Upper lobe of left lung (tissue), 6 donors: Measurements from ENCODE around the gene CD300A. TPM values are rescaled to one million over a fixed set of nuclear protein-coding genes. Genes with fewer than 3 reads are reported as not detected.

ENCODE experiments used
- ATAC-seq, 2 donors: fragments of 200-7000 bp; cut with Tn5 transposase; one replicate each; pipeline ENCODE4 v1.9.1; 2022; ENCODE audit warnings: mild to moderate bottlenecking in 2 of 2, moderate library complexity in 2 of 2; ENCODE audit not compliant: low FRiP score in 2 of 2
- DNase-seq, 2 donors: peaks; one replicate each; pipeline ENCODE4 v3.0.0-alpha.2; 2019 to 2020
- H3K27ac ChIP-seq, 4 donors: fragments of 200-600 bp; sonication (generic); one replicate each; pipeline ENCODE4 v1.5.1; 2016 to 2019
- H3K27me3 ChIP-seq, 4 donors: fragments of 200-600 bp; sonication (generic); one replicate each; pipeline ENCODE4 v1.5.1; 2017 to 2019
- H3K36me3 ChIP-seq, 4 donors: fragments of 200-600 bp; sonication (generic); one replicate each; pipeline ENCODE4 v1.5.1; 2016 to 2019
- H3K4me1 ChIP-seq, 4 donors: fragments of 200-600 bp; sonication (generic); one replicate each; pipeline ENCODE4 v1.5.1; 2018 to 2019
- H3K4me3 ChIP-seq, 4 donors: fragments of 200-600 bp; sonication (generic); one replicate each; pipeline ENCODE4 v1.5.1; 2017 to 2019; ENCODE audit warnings: mild to moderate bottlenecking in 2 of 4, moderate library complexity in 1 of 4
- H3K9me3 ChIP-seq, 4 donors: fragments of 200-600 bp; sonication (generic); one replicate each; pipeline ENCODE4 v1.5.1; 2018 to 2019
- EP300 ChIP-seq, 4 donors: sonication (generic); formaldehyde crosslinking; IDR thresholded peaks; one replicate each; pipeline ENCODE4 v1.5.1; 2017; ENCODE audit warnings: antibody characterized with exemption in 4 of 4, control low read depth in 2 of 4
- POLR2A ChIP-seq, 4 donors: fragments of 450-650 bp; IDR thresholded peaks; one replicate each; pipeline ENCODE4 v1.5.1; 2016 to 2017; ENCODE audit warnings: antibody characterized with exemption in 4 of 4, mild to moderate bottlenecking in 2 of 4
- POLR2AphosphoS5 ChIP-seq, 2 donors: sonication (generic); formaldehyde crosslinking; IDR thresholded peaks; one replicate each; pipeline ENCODE4 v1.5.1; 2017; ENCODE audit warnings: antibody characterized with exemption in 2 of 2
- WGBS, 2 donors: methylation state at CpG; one replicate each; pipeline ENCODE4 v1.1.5; 2017 to 2018; 5-methylcytosine and 5-hydroxymethylcytosine counted together
- total RNA-seq, 6 donors: library from RNA; depleted of rRNA in 4 of 6; stranded (reverse); fragments of >200 nt in 4 of 6; gene quantifications; one replicate each; pipeline versions ENCODE4 v1.1.0 to v1.2.1, GENCODE V29; 2016 to 2021
- TF ChIP-seq, protein P1 (sequence below), 6 experiments: fragments of 450-650 bp in 4 of 6; fragments of 200-600 bp in 2 of 6; sonication (generic) in 2 of 6; IDR thresholded peaks; one replicate each; pipeline ENCODE4 v1.5.1; 2016 to 2019; ENCODE audit warnings: antibody characterized with exemption in 6 of 6
- donor health status: DM: no; HTN: no; CAD: no; lungs with moderate emphysema.
- donor health status: DM: no; HTN: yes; CAD: no; lungs with severe emphysema.

Gene CD300A
- total RNA-seq, 6 donors from 2014 or later = 10.7 to 26.5 (median 18.0) TPM

DNA sequence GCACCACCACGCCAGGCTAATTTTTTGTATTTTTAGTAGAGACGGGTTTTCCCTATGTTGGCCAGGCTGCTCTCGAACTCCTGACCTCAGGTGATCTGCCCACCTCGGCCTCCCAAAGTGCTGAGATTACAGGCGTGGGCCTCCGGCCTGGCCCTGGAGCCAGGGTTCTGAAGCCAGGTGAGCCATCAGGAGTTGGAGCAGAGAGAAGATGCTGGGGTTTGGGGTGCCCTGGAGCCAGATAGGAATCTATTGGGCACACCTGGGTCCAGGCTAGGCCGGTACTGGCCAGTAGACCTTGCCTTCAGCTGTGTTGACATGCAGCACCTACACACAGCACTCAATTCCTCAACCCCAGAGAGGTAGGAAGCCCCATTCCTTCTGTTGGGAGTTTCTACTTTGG lies 5.4 kb upstream of the CD300A start:
- Histone ChIP-seq H3K36me3 (no peaks in the 10 kb centered on the region), H3K27ac (no peak overlapping the region), H3K9me3 (no peaks in the 10 kb centered on the region), H3K4me3 (no peak overlapping the region), H3K27me3 (no peaks in the 10 kb centered on the region), H3K4me1 (peaks cover 8 to 21% (median 13%) of the 10 kb centered on the region in 4 donors)
- ATAC-seq (no peak), DNase-seq (no peak)
- WGBS, 2 donors = 93 to 97% methylated on average over 6 to 7 of the region's 7 CpGs
- TF ChIP-seq POLR2A (IDR thresholded peaks at IDR 0.05) (no peak), POLR2AphosphoS5 (IDR thresholded peaks at IDR 0.05) (no peak), EP300 (IDR thresholded peaks at IDR 0.05) (no peak)
- TF ChIP-seq, protein P1, sequence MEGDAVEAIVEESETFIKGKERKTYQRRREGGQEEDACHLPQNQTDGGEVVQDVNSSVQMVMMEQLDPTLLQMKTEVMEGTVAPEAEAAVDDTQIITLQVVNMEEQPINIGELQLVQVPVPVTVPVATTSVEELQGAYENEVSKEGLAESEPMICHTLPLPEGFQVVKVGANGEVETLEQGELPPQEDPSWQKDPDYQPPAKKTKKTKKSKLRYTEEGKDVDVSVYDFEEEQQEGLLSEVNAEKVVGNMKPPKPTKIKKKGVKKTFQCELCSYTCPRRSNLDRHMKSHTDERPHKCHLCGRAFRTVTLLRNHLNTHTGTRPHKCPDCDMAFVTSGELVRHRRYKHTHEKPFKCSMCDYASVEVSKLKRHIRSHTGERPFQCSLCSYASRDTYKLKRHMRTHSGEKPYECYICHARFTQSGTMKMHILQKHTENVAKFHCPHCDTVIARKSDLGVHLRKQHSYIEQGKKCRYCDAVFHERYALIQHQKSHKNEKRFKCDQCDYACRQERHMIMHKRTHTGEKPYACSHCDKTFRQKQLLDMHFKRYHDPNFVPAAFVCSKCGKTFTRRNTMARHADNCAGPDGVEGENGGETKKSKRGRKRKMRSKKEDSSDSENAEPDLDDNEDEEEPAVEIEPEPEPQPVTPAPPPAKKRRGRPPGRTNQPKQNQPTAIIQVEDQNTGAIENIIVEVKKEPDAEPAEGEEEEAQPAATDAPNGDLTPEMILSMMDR (IDR thresholded peaks at IDR 0.05) = no peak

DNA sequence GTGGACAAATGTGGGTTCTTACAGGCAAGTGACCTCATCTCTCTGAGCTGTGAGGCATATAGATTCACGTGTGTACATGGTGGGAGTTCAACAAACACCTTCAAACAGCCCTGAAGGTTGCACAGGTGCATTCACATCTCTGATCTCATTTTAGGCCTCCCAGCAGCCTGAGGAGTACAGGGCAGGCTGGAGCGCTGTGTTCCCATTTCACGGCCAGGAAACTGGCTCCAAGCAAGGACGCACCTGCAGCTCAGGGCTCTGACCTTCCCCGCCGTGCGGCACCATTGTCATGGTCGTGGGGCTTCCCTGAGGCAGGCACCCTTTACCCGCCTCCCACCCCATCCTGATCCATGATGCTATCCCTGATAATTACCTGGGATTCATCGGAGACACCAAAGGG lies 4.8 kb upstream of the CD300A start:
- H3K4me3 ChIP-seq = no peak overlapping the region
- ATAC-seq (no peak), DNase-seq (no peak)
- H3K27me3 ChIP-seq = no peaks in the 10 kb centered on the region
- H3K4me1 ChIP-seq = peaks cover 8 to 25% (median 15%) of the 10 kb centered on the region in 4 donors
- no peak for TF ChIP-seq POLR2A (IDR thresholded peaks at IDR 0.05)
- TF ChIP-seq POLR2AphosphoS5 (IDR thresholded peaks at IDR 0.05) = no peak
- TF ChIP-seq EP300 (IDR thresholded peaks at IDR 0.05) = no peak
- TF ChIP-seq, protein P1 (IDR thresholded peaks at IDR 0.05) = no peak
- H3K36me3 ChIP-seq = no peaks in the 10 kb centered on the region
- WGBS, 2 donors = 74 to 79% methylated on average over 5 to 10 of the region's 10 CpGs
- H3K27ac ChIP-seq = peak overlapping the region in 2 of 4 donors; percentile 74 to 84
- no peaks in the 10 kb centered on the region for H3K9me3 ChIP-seq

DNA sequence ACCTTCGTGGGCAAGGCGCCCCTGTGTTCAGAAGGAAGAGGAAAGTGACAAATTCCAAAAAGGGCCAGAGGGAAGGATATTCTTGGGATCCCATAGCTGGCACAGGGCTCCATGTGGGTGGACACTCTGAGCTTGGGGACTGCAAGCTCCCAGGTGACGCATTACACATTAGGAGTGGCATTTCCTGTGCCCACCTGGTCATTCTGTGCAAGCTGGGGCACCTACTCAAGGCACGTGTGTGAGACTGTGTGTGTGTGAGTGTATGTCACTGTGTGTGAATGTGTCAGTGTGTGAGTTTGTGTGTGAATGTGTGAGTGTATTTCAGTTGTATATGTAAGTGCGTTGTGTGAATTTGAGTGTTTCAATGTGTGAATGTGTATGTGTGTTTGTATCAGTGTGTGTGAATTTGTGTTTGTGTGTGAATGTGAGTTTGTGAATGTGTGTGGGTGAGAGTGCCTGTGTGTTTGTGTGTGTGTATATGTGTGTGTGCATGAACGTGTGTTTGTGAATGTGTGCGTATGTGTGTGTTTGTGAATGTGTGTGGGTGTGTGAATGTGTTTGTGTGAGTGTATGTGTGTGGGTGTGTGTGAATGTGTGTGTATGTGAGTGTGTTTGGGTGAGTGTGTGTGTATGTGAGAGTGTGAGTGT lies 1.6 kb upstream of the CD300A start:
- no peak for TF ChIP-seq EP300 (IDR thresholded peaks at IDR 0.05)
- TF ChIP-seq POLR2AphosphoS5 (IDR thresholded peaks at IDR 0.05) = no peak
- no peak for TF ChIP-seq POLR2A (IDR thresholded peaks at IDR 0.05)
- TF ChIP-seq, protein P1 (IDR thresholded peaks at IDR 0.05) = no peak
- 72 to 79% methylated on average over 7 of the region's 7 CpGs for WGBS, 2 donors
- Histone ChIP-seq H3K27me3 (no peaks in the 10 kb centered on the region), H3K4me3 (no peak overlapping the region), H3K27ac (peak overlapping the region in 3 of 4 donors; percentile 74 to 88 (median 84)), H3K36me3 (no peaks in the 10 kb centered on the region), H3K4me1 (peaks cover 0 to 23% (median 10%) of the 10 kb centered on the region in 4 donors), H3K9me3 (no peaks in the 10 kb centered on the region)
- ATAC-seq (no peak), DNase-seq (no peak)

DNA sequence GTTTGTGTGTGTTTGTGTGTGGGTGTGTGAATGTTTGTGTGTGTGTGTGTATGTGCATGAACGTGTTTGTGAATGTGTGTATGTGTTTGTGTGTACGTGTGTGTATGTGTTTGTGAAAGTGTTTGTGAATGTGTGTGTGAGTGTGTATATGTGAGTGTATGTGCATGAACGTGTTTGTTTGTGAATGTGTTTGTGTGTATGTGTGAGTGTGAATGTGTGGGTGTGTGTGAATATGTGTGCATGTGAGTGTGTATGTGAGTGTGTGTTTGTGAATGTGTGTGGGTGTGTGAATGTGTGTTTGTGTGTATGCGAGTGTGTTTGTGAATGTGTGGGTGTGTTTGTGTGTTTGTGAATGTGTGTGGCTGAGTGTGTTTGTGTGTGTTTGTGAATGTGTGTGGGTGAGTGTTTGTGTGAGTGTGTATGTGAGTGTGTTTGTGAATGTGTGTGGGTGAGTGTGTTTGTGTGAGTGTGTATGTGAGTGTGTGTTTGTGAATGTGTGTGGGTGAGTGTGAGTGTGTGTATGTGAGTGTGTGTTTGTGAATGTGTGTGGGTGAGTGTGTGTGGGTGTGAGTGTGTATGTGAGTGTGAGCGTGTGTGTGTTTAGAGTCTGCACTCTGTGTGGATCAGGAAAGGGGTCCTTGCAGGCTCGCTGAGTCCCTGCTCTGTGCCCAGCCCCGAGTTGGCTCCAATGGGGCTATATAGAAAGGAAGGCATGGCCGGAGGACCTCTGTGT lies 890 bp upstream of the CD300A start:
- H3K4me1 ChIP-seq = peaks cover 0 to 23% (median 10%) of the 10 kb centered on the region in 4 donors
- H3K27ac ChIP-seq = peak overlapping the region; percentile 71 to 88 (median 78)
- H3K36me3 ChIP-seq = no peaks in the 10 kb centered on the region
- no peak for TF ChIP-seq EP300 (IDR thresholded peaks at IDR 0.05)
- WGBS, 2 donors = 74% methylated on average over 8 of the region's 8 CpGs
- peak overlapping the region in 1 of 4 donors; percentile 54 for H3K4me3 ChIP-seq
- ATAC-seq (no peak), DNase-seq (no peak)
- no peaks in the 10 kb centered on the region for H3K27me3 ChIP-seq
- no peaks in the 10 kb centered on the region for H3K9me3 ChIP-seq

DNA sequence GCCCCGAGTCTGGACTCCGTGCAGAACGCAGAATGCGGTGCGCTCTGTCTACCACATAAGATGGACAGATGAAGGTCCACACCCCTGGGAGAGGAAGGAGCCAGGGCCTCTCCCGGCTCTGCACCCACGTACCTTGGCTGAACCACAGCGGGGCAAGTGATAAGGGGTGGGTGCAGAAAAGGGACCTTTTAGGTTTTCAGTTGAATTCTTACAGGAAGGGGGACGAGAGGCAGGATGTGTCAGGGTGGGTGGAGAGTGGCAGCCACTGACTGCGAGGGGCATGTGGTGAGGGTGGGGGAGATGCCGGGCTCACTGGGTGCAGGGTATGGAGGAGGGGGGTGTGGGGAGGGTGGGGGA lies 372 bp downstream of the CD300A start:
- no peak for DNase-seq
- 0 to 29% methylated on average over 2 to 11 of the region's 11 CpGs for WGBS, 2 donors
- ATAC-seq = peak; percentile 2 to 13
- Histone ChIP-seq H3K9me3 (no peaks in the 10 kb centered on the region), H3K4me1 (peaks cover 0 to 23% (median 10%) of the 10 kb centered on the region in 4 donors), H3K4me3 (peak overlapping the region in 3 of 4 donors; percentile 36 to 54 (median 44)), H3K27me3 (no peaks in the 10 kb centered on the region), H3K27ac (peak overlapping the region; percentile 71 to 88 (median 78)), H3K36me3 (no peaks in the 10 kb centered on the region)
- peak in 1 of 4 donors; percentile 2 for TF ChIP-seq POLR2A (IDR thresholded peaks at IDR 0.05)
- TF ChIP-seq POLR2AphosphoS5 (IDR thresholded peaks at IDR 0.05) = no peak
